Ascending aorta (tissue), 2 donors: ENCODE results near the gene GRWD1. TPM values are rescaled to one million over a fixed set of nuclear protein-coding genes. Genes with fewer than 3 reads are reported as not detected.

Source experiments
- DNase-seq, 2 donors: peaks; one replicate each; pipeline ENCODE4 v3.0.0-alpha.2; 2019; ENCODE audit warnings: low spot score in 2 of 2
- H3K27ac ChIP-seq, 2 donors: fragments of 200-600 bp; sonication (generic); one replicate each; pipeline ENCODE4 v1.5.1; 2016 to 2017; ENCODE audit warnings: mild to moderate bottlenecking in 1 of 2
- H3K27me3 ChIP-seq: fragments of 200-600 bp; sonication (generic); one replicate; pipeline ENCODE4 v1.5.1; 2017
- H3K36me3 ChIP-seq, 2 donors: fragments of 200-600 bp; sonication (generic); one replicate each; pipeline ENCODE4 v1.5.1; 2016
- H3K4me1 ChIP-seq, 2 donors: fragments of 200-600 bp; sonication (generic); one replicate each; pipeline ENCODE4 v1.5.1; 2016 to 2017; ENCODE audit warnings: mild to moderate bottlenecking in 1 of 2
- H3K4me3 ChIP-seq, 2 donors: fragments of 200-600 bp; sonication (generic); one replicate each; pipeline ENCODE4 v1.5.1; 2016 to 2017; ENCODE audit warnings: mild to moderate bottlenecking in 1 of 2
- H3K9me3 ChIP-seq, 2 donors: fragments of 200-600 bp; sonication (generic); one replicate each; pipeline ENCODE4 v1.5.1; 2016
- intact Hi-C: fragments of 100-400 bp; cut with DNase I; formaldehyde crosslinking; loops from one replicate; pipeline ENCODE4 v1.15.1; 2023
- total RNA-seq: library from RNA; depleted of rRNA; stranded (reverse); fragments of >200 nt; gene quantifications from one replicate; pipeline ENCODE4 v1.1.0, GENCODE V29; 2016
- TF ChIP-seq, protein P1 (sequence below), 3 experiments: fragments of 200-600 bp in 2 of 3; fragments of 450-650 bp in 1 of 3; sonication (generic) in 2 of 3; IDR thresholded peaks; one replicate each; pipeline ENCODE4 v1.5.1; 2016 to 2019; ENCODE audit warnings: antibody characterized with exemption in 3 of 3, mild to moderate bottlenecking in 1 of 3, moderate library complexity in 1 of 3

Gene GRWD1
- total RNA-seq, 1 donor from 2014 or later: 16.0 TPM

DNA sequence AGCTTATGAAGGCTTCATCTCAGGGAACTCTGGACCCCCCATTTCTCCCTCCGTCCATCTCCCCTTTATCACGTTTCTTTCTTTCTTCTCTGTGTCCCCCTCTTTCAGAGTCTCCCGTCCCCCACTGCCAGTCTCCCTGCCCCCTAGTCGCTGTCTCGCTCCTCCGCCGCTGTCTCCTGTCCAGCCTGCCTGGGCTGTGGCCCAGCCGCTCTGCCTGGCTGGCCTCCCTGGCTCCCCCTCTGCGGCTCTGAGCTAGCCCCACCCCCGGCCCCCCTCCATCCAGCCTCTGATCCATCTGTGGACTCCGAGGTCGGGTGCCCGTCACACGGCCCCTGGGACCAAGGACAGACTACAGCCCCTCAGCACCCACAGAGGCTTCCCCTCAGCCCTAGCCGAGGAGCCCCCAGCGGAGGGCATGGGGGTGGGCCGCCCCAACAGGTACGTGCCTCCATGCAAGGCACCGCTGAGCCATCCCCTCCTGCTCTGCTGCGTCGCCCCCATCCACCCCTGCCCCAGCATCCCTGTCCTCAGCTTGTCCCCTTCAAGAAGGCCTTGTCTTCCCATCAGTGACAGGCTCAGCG, 8.5 kb downstream of the GRWD1 start:
- Histone ChIP-seq H3K4me1 (no peaks in the 10 kb centered on the region), H3K9me3 (no peaks in the 10 kb centered on the region), H3K36me3 (peaks cover 40 to 64% of the 10 kb centered on the region in 2 donors), H3K27ac (no peak overlapping the region), H3K27me3 (no peaks in the 10 kb centered on the region), H3K4me3 (no peak overlapping the region)
- TF ChIP-seq, protein P1, sequence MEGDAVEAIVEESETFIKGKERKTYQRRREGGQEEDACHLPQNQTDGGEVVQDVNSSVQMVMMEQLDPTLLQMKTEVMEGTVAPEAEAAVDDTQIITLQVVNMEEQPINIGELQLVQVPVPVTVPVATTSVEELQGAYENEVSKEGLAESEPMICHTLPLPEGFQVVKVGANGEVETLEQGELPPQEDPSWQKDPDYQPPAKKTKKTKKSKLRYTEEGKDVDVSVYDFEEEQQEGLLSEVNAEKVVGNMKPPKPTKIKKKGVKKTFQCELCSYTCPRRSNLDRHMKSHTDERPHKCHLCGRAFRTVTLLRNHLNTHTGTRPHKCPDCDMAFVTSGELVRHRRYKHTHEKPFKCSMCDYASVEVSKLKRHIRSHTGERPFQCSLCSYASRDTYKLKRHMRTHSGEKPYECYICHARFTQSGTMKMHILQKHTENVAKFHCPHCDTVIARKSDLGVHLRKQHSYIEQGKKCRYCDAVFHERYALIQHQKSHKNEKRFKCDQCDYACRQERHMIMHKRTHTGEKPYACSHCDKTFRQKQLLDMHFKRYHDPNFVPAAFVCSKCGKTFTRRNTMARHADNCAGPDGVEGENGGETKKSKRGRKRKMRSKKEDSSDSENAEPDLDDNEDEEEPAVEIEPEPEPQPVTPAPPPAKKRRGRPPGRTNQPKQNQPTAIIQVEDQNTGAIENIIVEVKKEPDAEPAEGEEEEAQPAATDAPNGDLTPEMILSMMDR (IDR thresholded peaks at IDR 0.05): no peak
- intact Hi-C loops: no loop called here
- DNase-seq: no peak

DNA sequence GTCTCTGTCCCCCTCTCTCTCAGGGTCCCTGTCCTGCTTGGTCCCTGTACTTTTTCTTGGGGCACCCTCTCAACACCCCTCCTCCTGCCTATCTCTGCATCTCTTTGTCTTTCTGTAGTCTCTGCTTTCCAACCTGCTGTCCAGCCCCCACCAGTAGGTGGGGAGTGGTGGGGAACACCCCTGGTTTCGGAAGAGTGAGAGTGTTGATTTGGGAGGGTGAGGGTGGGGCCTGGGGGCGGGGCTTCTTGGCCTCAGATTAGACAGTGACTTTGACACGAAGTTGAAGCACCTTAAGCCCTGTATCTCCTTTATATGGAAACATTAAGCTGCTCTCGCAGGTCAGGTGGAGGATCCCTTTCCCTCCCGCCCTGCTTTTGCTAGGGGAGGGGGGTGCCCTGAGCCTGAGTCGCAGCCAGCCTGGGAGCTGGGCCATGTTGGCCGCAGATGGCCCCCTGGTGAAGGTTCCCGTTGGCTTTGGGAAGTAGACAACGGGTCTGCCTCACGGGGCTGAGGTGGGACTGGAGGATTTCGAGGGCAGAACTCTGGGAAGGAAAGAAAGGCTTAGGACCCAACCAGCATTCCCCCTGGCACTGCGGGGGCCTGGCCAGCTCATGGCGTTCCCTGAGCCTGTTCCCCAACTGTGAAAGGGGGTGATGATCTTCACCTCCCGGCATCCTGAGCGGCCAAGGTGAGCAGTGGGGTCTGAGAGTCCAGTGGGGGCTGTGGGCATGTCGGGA, 9.6 kb downstream of the GRWD1 start, which contains the start of gene KCNJ14:
Gene KCNJ14 (plus strand): TSS at position 404 of the 737 bp plus-strand sequence. CDS start 6,151 bp downstream, outside the sequence.
- intact Hi-C loops: no loop called here
- Histone ChIP-seq H3K9me3 (no peaks in the 10 kb centered on the region), H3K4me3 (no peak within 1 kb of the TSS), H3K4me1 (no peaks in the 10 kb centered on the region), H3K27me3 (no peaks in the 10 kb centered on the region), H3K36me3 (peaks cover 30 to 58% of the 10 kb centered on the region in 2 donors), H3K27ac (no peak within 1 kb of the TSS)
- TF ChIP-seq, protein P1 (IDR thresholded peaks at IDR 0.05): no peak
- DNase-seq: no peak

GRCh38 chr19:48455908-48456562, 10.3 kb downstream of the GRWD1 start:
- no peak overlapping the region for H3K27ac ChIP-seq
- no peaks in the 10 kb centered on the region for H3K27me3 ChIP-seq
- H3K4me3 ChIP-seq: no peak overlapping the region
- intact Hi-C loops: no loop called here
- H3K4me1 ChIP-seq: no peaks in the 10 kb centered on the region
- H3K36me3 ChIP-seq: peaks cover 24 to 51% of the 10 kb centered on the region in 2 donors
- H3K9me3 ChIP-seq: no peaks in the 10 kb centered on the region
- TF ChIP-seq, protein P1 (IDR thresholded peaks at IDR 0.05): no peak
- DNase-seq: no peak

DNA sequence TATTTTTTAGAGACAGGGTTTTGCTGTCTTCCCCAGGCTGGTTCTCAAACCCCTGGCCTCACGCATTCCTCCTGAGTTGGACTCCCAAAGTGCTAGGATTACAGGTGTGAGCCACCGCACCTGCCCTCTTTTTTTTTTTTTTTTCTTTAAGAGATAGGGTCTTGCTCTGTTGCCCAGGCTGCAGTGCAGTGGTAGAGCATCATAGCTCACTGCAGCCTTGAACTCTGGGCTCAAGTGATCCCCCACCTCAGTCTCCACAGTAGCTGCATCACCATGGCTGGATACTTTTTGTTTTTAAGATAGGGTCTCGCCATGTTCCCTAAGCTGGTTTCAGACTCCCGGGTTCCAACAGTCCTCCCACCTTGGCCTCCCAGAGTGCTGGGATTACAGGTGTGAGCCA, 11.1 kb downstream of the GRWD1 start:
- Histone ChIP-seq H3K36me3 (peaks cover 16 to 43% of the 10 kb centered on the region in 2 donors), H3K4me3 (no peak overlapping the region)

DNA sequence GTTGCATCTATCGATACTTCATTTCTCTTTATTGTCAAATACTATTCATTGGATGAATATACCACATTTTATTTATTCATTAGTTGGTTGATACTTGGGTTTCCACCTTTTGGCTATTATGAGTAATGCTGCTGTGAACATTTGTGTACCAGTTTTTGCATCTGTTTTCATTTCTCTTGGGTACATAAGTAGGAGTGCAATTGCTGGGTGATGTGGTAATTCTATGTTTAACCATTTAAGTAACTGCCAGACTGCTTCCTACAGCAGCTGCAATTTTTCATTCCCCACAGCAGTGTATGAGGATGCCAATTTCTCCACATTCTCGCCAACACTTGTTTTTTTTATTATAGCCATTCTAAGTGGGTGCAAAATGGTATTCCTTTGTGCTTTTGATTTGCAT, 12.2 kb downstream of the GRWD1 start:
- H3K4me3 ChIP-seq: no peak overlapping the region
- H3K4me1 ChIP-seq: no peaks in the 10 kb centered on the region
- H3K36me3 ChIP-seq: peaks cover 4 to 32% of the 10 kb centered on the region in 2 donors
- intact Hi-C loops: no loop called here
- H3K9me3 ChIP-seq: no peaks in the 10 kb centered on the region
- TF ChIP-seq, protein P1 (IDR thresholded peaks at IDR 0.05): no peak
- no peak overlapping the region for H3K27ac ChIP-seq
- no peak for DNase-seq
- no peaks in the 10 kb centered on the region for H3K27me3 ChIP-seq

More for the DNA sequence above, 11.1 kb downstream of the GRWD1 start:
- Histone ChIP-seq H3K4me1 (no peaks in the 10 kb centered on the region), H3K27ac (no peak overlapping the region), H3K9me3 (no peaks in the 10 kb centered on the region), H3K27me3 (no peaks in the 10 kb centered on the region)
- intact Hi-C loops: no loop called here
- DNase-seq: no peak
- TF ChIP-seq, protein P1 (IDR thresholded peaks at IDR 0.05): no peak
